K562 (cell line): Measurements from ENCODE around the gene ATP12A.

ENCODE experiments used
- CBFB ChIP-seq: sonication (generic); formaldehyde crosslinking; IDR thresholded peaks from 2 replicates; pipeline ENCODE4 v1.4.0; 2020; ENCODE audit warnings: mild to moderate bottlenecking, missing genetic modification reagents
- CTCF ChIP-seq, 3 experiments: IDR thresholded peaks in 2 of 3; conservative IDR thresholded peaks in 1 of 3; 2 replicates each; pipeline ENCODE4 v1.5.1; 2011 to 2012; ENCODE audit warnings: low read length in 3 of 3, mild to moderate bottlenecking in 3 of 3, control low read depth in 2 of 3, improper control_type of control experiment in 1 of 3, inconsistent platforms in 1 of 3, low read depth in 1 of 3, mixed read lengths in 1 of 3, moderate library complexity in 1 of 3; ENCODE audit not compliant: insufficient read depth in 2 of 3
- REST ChIP-seq, 2 experiments: fragments of 450-650 bp; formaldehyde crosslinking in 1 of 2; IDR thresholded peaks; 2 replicates each; pipeline versions ENCODE4 v1.4.0 to v1.6.1; 2014 to 2020; ENCODE audit warnings: mild to moderate bottlenecking in 2 of 2, borderline replicate concordance in 1 of 2, low read depth in 1 of 2
- SPI1 ChIP-seq: IDR thresholded peaks from 2 replicates; pipeline ENCODE4 v1.6.1; 2011; ENCODE audit warnings: low read depth, low read length, control low read depth, borderline replicate concordance
- TRIM25 ChIP-seq: fragments of 450-650 bp; IDR thresholded peaks from 2 replicates; pipeline ENCODE4 v1.7.0; 2016; ENCODE audit warnings: borderline replicate concordance
- ZNF589 ChIP-seq: fragments of 200-800 bp; sonication (Bioruptor generic); IDR thresholded peaks from 2 replicates; pipeline ENCODE4 v1.6.1; 2016; ENCODE audit warnings: low read depth, missing genetic modification characterization, missing compliant biosample characterization

- TF ChIP-seq CTCF (IDR thresholded peaks at IDR 0.05 in 2 of 3, conservative IDR thresholded peaks at IDR 0.05 in 1 of 3; ENCODE audit: insufficient read depth in 2 of 3, low read depth in 1 of 3, low read length in 3 of 3) (no peak), SPI1 (no peak), CBFB (CRISPR knock-in tag) (no peak), TRIM25 (no peak), REST (IDR thresholded peaks at IDR 0.05; ENCODE audit: borderline replicate concordance) (no peak), REST (CRISPR knock-in tag; IDR thresholded peaks at IDR 0.05; ENCODE audit: low read depth) (no peak), ZNF589 (CRISPR knock-in tag) (no peak)
These were observed 66.5 kb downstream of the ATP12A start for GRCh38 chr13:24746618-24747247.
